ENCODE results near the gene ZBTB9. TPM values are rescaled to one million over a fixed set of nuclear protein-coding genes. Genes with fewer than 3 reads are reported as not detected.

The ZBTB9 gene
- total RNA-seq, 1 donor from 2014 or later = 4.6 TPM

- no peak overlapping the region for H3K4me3 ChIP-seq (ENCODE audit: low read depth, low read length)
- DNase-seq (ENCODE audit: low read depth) = no peak
- TF ChIP-seq CTCF (conservative IDR thresholded peaks at IDR 0.05; ENCODE audit: low read depth, low read length) = no peak
Observed at GRCh38 chr6:33438978-33439594, 15.3 kb upstream of the ZBTB9 start.

- H3K4me3 ChIP-seq (ENCODE audit: low read depth, low read length) = no peak overlapping the region
- no peak for DNase-seq (ENCODE audit: low read depth)
- no peak for TF ChIP-seq CTCF (conservative IDR thresholded peaks at IDR 0.05; ENCODE audit: low read depth, low read length)
Observed at GRCh38 chr6:33439956-33440648, 14.3 kb upstream of the ZBTB9 start.

- no peak for TF ChIP-seq CTCF (conservative IDR thresholded peaks at IDR 0.05; ENCODE audit: low read depth, low read length)
- no peak overlapping the region for H3K4me3 ChIP-seq (ENCODE audit: low read depth, low read length)
- no peak for DNase-seq (ENCODE audit: low read depth)
Observed at GRCh38 chr6:33440649-33441309, 13.6 kb upstream of the ZBTB9 start.

GRCh38 chr6:33441457-33441856 lies 12.9 kb upstream of the ZBTB9 start:
- no peak overlapping the region for H3K4me3 ChIP-seq (ENCODE audit: low read depth, low read length)
- TF ChIP-seq CTCF (conservative IDR thresholded peaks at IDR 0.05; ENCODE audit: low read depth, low read length) = no peak
- no peak for DNase-seq (ENCODE audit: low read depth)

GRCh38 chr6:33442283-33442682 lies 12.1 kb upstream of the ZBTB9 start:
- TF ChIP-seq CTCF (conservative IDR thresholded peaks at IDR 0.05; ENCODE audit: low read depth, low read length) = no peak
- no peak for DNase-seq (ENCODE audit: low read depth)
- no peak overlapping the region for H3K4me3 ChIP-seq (ENCODE audit: low read depth, low read length)

- H3K4me3 ChIP-seq (ENCODE audit: low read depth, low read length) = no peak overlapping the region
- no peak for TF ChIP-seq CTCF (conservative IDR thresholded peaks at IDR 0.05; ENCODE audit: low read depth, low read length)
- no peak for DNase-seq (ENCODE audit: low read depth)
Observed at GRCh38 chr6:33443025-33443424, 11.4 kb upstream of the ZBTB9 start.
